ENCODE measurements around the gene PRPH2.
"Not testable (repeated sequence)": the region's sequence is repeated elsewhere in the genome, so short reads cannot be mapped to it uniquely, and the experiment has no call there.

The PRPH2 gene

DNA sequence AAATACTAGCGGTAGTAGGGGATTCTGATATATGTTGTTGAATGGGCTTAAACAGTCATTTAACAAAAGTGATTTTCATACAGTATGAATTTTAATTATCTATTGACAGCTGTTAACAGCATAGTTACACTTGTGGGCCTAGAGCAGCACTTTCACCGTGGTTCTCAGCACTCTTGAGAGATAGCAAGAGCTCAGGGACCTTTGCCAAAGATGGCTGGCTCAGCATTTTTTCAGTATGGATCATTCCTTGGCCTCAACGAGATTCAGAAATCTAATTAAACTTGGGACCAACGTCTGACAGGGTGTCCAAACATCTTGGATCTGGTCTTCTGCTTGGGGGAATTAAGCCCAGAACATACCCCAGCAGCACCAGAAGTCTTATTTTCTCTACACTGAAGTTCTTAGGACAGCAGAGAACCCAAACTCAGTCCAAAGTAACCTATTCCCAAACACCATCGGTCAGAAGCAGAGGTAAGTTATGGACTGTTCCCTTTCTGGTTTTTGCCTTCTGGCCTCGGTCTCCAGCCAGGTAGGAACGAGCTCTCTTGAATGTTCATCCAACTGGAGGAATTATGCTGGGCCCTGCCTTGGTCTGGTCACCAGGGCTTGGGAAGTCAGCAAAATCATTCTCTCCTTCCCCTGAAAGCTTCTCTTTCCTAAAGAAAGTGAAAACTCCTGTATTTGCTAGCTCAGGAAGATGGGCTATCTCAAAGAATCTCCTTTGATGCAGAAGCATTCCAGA lies 25.7 kb downstream of the PRPH2 start:
- no peak for DNase-seq

DNA sequence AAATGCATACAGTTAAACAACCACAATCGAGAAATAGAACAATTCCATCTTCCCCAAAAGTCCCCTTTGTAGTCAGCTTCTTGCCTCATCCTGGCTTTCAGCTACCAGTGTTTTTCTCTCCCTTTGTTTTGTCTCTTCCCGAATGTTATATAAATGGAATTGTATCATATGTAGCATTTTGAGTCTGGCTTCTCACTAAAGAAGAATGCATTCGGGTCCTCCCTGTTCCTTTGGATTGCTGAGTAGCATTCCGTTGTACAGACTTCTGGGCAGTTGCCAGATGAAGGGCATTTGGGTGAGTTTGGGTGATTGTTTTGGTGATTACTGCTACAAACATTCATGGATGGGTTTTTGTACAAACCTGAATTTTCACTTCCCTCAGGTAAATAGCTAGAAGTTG lies 27.8 kb downstream of the PRPH2 start:
- no peak for DNase-seq

GRCh38 chr6:42693725-42694323 lies 28.6 kb downstream of the PRPH2 start:
- no peak for DNase-seq

- DNase-seq, result no peak
Measured at GRCh38 chr6:42692137-42692911, 30.1 kb downstream of the PRPH2 start.

DNA sequence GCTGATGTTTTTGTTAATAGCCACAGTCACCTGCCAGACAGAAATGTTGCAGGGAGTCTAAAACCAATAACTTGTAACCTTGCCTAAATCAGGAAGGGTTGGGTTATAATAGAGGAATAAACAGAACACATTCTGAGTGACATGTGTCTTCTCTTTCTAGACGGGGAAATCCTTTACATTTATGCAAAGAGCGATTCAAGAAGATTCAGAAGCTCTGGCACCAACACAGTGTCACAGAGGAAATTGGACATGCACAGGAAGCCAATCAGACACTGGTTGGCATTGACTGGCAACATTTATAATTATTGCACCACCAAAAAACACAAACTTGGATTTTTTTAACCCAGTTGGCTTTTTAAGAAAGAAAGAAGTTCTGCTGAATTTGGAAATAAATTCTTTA lies 31.5 kb downstream of the PRPH2 start:
- no peak for DNase-seq

DNA sequence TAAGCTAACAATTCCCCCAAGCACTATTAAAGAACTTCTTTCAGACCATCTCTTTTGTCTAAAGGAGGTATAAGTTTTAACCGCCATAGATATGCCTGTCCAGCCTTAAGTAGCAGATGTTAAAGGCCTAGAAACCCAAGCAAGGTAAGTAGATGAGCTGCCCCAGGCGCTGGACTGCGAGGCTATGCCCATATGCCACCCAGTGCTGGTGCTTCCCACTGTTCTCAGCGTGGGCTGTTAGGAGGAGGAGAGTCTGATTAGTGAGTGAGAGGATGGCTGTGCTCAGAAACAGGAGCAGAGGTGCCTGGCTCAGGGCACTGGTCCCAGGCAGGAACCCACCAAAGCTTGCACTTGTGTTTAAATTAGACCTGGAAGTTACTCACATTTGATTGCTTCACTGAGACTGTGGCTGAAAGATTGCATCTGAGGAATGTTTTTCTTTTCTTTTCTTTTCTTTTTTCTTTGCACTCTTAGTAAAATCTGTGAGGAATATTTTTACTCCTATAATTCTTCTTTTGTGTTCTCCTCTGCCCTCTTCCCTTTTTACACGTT lies 32.2 kb downstream of the PRPH2 start:
- no peak for DNase-seq

DNA sequence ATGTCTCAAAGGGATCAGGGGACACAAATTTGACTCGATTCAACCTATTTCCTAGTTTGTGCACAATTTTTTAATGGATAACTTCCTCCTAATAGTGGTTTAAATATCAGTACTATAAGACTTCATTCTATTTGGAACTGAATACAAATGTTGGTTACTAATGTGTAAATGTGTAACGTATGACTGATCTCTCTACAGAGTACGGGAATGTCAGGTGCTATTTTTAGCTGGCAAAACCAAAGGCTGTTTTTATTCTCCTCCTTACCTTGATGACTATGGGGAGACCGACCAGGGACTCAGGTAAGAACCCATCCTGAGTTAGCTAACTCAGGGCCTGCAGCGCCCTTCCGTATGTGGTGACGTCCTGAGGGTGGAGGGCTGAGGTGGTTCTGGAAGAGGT lies 33.0 kb downstream of the PRPH2 start:
- DNase-seq, result no peak

- no peak for DNase-seq
Measured at GRCh38 chr6:42688281-42688680, 34.1 kb downstream of the PRPH2 start.

- DNase-seq, result no peak
Measured at GRCh38 chr6:42679358-42679757, 43.0 kb downstream of the PRPH2 start.

- DNase-seq, result no peak
Measured at GRCh38 chr6:42674780-42675179, 47.6 kb downstream of the PRPH2 start.

DNA sequence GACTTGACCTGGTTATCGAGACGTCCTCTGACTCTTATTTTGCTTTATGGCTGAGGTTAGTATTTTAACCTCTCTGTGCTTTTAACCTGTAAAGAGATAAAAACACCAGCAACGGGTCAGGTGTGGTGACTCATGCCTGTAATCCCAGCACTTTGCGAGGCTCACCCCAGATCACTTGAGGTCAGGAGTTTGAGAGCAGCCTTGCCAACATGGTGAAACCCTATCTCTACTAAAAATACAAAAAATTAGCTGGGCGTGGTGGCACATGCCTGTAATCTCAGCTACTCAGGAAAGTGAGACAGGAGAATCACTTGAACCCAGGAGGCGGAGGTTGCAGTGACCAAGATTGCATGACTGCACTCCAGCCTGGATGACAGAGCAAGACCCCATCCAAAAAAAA lies 48.0 kb downstream of the PRPH2 start:
- not testable (repeated sequence) for DNase-seq

GRCh38 chr6:42664718-42665117 lies 57.7 kb downstream of the PRPH2 start:
- no peak for DNase-seq

GRCh38 chr6:42661540-42662153 lies 60.8 kb downstream of the PRPH2 start:
- DNase-seq, result peak; percentile 84

GRCh38 chr6:42659806-42660205 lies 62.6 kb downstream of the PRPH2 start:
- DNase-seq, result no peak

DNA sequence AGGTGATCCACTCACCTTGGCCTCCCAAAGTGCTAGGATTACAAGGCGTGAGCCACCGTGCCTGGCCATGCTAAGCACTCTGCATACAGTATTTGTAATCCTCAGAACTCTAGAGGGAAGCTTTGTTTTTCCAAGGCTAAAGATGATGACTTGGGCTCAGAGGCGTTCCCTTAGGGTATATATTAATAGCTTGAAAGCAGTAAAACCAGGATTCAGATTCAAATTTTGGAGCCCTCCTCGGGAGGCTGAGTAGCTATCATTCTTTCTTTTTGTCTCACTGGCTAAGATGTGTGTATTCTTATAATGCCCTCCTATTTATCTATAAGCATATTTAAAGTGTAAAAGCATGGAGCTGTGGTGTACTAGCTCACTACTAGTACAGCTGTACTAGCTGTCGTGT lies 68.5 kb downstream of the PRPH2 start:
- no peak for DNase-seq

DNA sequence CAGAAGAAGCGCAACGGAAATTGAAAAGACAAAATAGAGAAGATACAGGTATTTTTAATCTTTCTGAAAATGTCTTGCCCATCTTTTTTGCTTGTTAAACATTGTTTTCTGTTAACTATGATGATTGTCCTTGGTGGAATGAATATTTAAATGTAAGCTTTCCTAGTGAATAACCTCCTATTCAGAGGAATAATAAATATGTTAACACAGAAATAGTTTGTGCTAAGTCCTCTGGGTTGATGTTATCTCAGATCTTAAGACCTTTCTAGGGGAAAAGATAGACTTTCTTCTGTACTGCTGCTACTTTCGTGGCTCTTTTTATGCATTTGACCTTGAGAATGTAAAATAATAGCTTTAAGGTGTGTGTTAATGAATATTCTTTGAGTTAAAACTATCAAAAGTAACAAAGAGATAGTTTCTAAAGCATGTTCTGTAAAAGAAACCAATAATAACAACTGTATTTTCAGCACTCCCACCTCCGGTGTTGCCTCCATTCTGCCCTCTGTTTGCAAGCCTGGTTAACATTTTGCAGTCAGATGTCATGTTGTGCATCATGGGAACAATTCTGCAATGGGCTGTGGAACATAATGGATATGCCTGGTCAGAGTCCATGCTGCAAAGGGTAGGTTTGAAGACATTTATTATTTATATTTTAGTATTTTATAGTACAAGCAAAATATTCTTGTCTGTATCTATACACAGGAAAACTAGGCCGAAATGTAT lies 70.2 kb downstream of the PRPH2 start:
- DNase-seq, result no peak
